NT2/D1 (cell line): ENCODE data around the gene ADAM33.

Source experiments
- SUZ12 ChIP-seq: IDR thresholded peaks from 2 replicates; pipeline ENCODE4 v1.6.1; 2011; ENCODE audit not compliant: insufficient read length, insufficient read depth; ENCODE audit errors: extremely low read depth
- YY1 ChIP-seq: IDR thresholded peaks from 2 replicates; pipeline ENCODE4 v1.6.1; 2011; ENCODE audit not compliant: insufficient read length, insufficient read depth
- ZNF274 ChIP-seq: IDR thresholded peaks from 2 replicates; pipeline ENCODE4 v1.6.1; 2011; ENCODE audit warnings: mild to moderate bottlenecking, low read depth, low read length

- TF ChIP-seq ZNF274 (no peak), YY1 (no peak), SUZ12 (no peak)
Observed at GRCh38 chr20:3646651-3647050, 35.2 kb downstream of the ADAM33 start.
